ENCODE measurements around the gene MXD3. TPM values are rescaled to one million over a fixed set of nuclear protein-coding genes. Genes with fewer than 3 reads are reported as not detected.

Gene MXD3
- total RNA-seq, 1 experiment from 2014 or later: 36.3 TPM

GRCh38 chr5:177355868-177356168 is 44.1 kb upstream of the MXD3 start:
- no peak overlapping the region for H3K27ac Mint-ChIP-seq (ENCODE audit: unreplicated experiment)
- BruUV-seq (replicated peaks): no TSS peak
- peaks cover 24% of the 10 kb centered on the region for H3K36me3 Mint-ChIP-seq (ENCODE audit: insufficient read depth, unreplicated experiment)
- peaks cover 5% of the 10 kb centered on the region for H3K9me3 Mint-ChIP-seq (ENCODE audit: low read depth, unreplicated experiment)
- H3K27me3 Mint-ChIP-seq (ENCODE audit: unreplicated experiment): no peaks in the 10 kb centered on the region
- TF ChIP-seq, protein P1, sequence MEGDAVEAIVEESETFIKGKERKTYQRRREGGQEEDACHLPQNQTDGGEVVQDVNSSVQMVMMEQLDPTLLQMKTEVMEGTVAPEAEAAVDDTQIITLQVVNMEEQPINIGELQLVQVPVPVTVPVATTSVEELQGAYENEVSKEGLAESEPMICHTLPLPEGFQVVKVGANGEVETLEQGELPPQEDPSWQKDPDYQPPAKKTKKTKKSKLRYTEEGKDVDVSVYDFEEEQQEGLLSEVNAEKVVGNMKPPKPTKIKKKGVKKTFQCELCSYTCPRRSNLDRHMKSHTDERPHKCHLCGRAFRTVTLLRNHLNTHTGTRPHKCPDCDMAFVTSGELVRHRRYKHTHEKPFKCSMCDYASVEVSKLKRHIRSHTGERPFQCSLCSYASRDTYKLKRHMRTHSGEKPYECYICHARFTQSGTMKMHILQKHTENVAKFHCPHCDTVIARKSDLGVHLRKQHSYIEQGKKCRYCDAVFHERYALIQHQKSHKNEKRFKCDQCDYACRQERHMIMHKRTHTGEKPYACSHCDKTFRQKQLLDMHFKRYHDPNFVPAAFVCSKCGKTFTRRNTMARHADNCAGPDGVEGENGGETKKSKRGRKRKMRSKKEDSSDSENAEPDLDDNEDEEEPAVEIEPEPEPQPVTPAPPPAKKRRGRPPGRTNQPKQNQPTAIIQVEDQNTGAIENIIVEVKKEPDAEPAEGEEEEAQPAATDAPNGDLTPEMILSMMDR (IDR thresholded peaks at IDR 0.05; ENCODE audit: unreplicated experiment): no peak
- intact Hi-C loops (cut with micrococcal nuclease; ENCODE audit: unreplicated experiment): no loop called here
- no peak for DNase-seq
- H3K4me3 Mint-ChIP-seq (ENCODE audit: low read depth, unreplicated experiment): no peak overlapping the region
- CTCF ChIA-PET: no interaction called here
- H3K4me1 Mint-ChIP-seq (ENCODE audit: low read depth, unreplicated experiment): peaks cover 51% of the 10 kb centered on the region

DNA sequence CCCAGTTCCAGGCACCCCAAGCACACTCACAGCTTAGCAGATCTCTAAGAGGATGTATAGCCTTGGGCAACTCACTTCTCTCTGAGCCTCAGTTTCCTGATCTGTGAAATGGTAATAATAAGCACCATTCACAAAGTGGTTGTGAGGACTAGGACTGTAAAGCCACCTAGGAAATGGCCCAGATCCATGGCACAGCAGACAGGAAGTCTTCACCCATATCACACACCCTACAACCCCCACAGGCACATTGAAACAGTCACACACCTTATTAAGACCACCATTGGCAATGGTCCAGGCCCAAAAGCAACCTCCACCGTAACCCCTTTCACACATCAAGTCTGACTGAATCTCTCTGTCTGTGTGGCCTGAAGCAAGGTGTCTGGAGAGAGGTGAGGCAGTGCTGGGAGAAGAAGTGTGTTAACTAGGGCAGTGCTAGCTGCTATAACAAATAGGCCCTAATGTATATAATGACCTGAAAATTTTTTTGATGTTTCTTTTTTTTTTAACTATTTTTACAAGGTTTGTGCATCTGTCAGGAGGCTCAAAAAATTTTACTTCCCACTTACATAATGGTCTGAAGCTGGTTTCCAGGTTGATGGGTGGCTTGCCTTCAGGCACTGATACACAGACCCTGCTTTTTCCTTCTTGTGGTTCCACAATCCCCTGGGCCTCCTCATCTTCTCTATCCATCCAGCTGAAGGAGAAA is 43.6 kb upstream of the MXD3 start:
- Mint-ChIP-seq H3K4me1 (ENCODE audit: low read depth, unreplicated experiment) (peaks cover 54% of the 10 kb centered on the region), H3K36me3 (ENCODE audit: insufficient read depth, unreplicated experiment) (peaks cover 29% of the 10 kb centered on the region), H3K9me3 (ENCODE audit: low read depth, unreplicated experiment) (peaks cover 5% of the 10 kb centered on the region), H3K4me3 (ENCODE audit: low read depth, unreplicated experiment) (no peak overlapping the region), H3K27ac (ENCODE audit: unreplicated experiment) (no peak overlapping the region), H3K27me3 (ENCODE audit: unreplicated experiment) (no peaks in the 10 kb centered on the region)
- no TSS peak for BruUV-seq (replicated peaks)
- intact Hi-C loops (cut with micrococcal nuclease; ENCODE audit: unreplicated experiment): no loop called here
- DNase-seq: no peak
- TF ChIP-seq, protein P1 (IDR thresholded peaks at IDR 0.05; ENCODE audit: unreplicated experiment): no peak
- CTCF ChIA-PET: no interaction called here

DNA sequence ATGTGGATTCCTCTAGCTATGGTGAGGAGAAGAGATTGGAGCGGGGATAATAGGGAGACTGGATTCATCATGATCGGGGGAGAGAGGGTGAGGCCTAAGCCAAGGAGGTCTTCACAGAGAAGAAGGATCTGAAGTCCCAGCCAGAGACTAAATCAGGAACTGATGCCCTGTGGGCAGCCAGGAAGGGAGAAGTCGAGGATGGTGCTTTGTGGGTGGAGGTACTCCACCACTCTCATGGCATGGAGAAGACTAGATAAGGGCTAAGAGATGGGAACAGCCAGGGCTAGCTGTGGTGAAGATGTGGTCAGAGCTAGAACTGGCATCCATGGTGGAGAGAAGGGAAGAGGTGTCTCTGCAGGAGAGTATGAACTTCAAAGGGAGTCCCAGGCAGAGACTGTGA is 43.0 kb upstream of the MXD3 start:
- peak overlapping the region; percentile 73 for H3K27ac Mint-ChIP-seq (ENCODE audit: unreplicated experiment)
- CTCF ChIA-PET: interaction anchor here (0.9 to 1.2 kb wide), 2 partner anchors 24 to 36 kb away, joined by 3 read pairs; no protein-coding TSS in a partner anchor
- H3K27me3 Mint-ChIP-seq (ENCODE audit: unreplicated experiment): no peaks in the 10 kb centered on the region
- no peak for DNase-seq
- H3K4me3 Mint-ChIP-seq (ENCODE audit: low read depth, unreplicated experiment): peak overlapping the region; percentile 0
- peaks cover 5% of the 10 kb centered on the region for H3K9me3 Mint-ChIP-seq (ENCODE audit: low read depth, unreplicated experiment)
- intact Hi-C loops (cut with micrococcal nuclease; ENCODE audit: unreplicated experiment): loop anchor here (5.0 kb wide), 1 partner anchor 37 kb away; no protein-coding TSS in a partner anchor
- BruUV-seq (replicated peaks): no TSS peak
- peaks cover 60% of the 10 kb centered on the region for H3K4me1 Mint-ChIP-seq (ENCODE audit: low read depth, unreplicated experiment)
- TF ChIP-seq, protein P1 (IDR thresholded peaks at IDR 0.05; ENCODE audit: unreplicated experiment): no peak
- H3K36me3 Mint-ChIP-seq (ENCODE audit: insufficient read depth, unreplicated experiment): peaks cover 36% of the 10 kb centered on the region

DNA sequence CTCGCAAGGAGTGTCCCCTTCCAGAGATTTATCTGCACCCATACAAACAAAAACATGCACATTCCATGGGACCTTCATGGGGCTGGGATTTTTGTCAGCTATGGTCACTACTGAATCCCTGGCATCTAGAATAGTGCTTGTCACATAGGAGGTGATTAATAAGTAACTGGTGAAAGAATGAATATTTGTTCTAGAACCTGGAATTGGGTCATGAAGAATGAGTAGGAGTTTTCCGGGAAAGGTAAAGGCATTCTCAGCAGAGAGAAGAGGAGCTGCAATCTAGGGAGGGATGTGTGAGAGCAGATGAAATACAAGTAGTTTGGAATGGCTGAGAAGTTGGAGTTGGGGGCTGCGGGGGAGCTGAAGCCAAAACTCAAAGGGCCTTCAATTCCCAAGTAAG is 42.6 kb upstream of the MXD3 start:
- Mint-ChIP-seq H3K27me3 (ENCODE audit: unreplicated experiment) (no peaks in the 10 kb centered on the region), H3K4me3 (ENCODE audit: low read depth, unreplicated experiment) (peak overlapping the region; percentile 0), H3K27ac (ENCODE audit: unreplicated experiment) (peak overlapping the region; percentile 73), H3K9me3 (ENCODE audit: low read depth, unreplicated experiment) (peaks cover 5% of the 10 kb centered on the region), H3K36me3 (ENCODE audit: insufficient read depth, unreplicated experiment) (peaks cover 40% of the 10 kb centered on the region), H3K4me1 (ENCODE audit: low read depth, unreplicated experiment) (peaks cover 62% of the 10 kb centered on the region)
- TF ChIP-seq, protein P1 (IDR thresholded peaks at IDR 0.05; ENCODE audit: unreplicated experiment): no peak
- CTCF ChIA-PET: interaction anchor here (0.9 to 1.2 kb wide), 2 partner anchors 24 to 36 kb away, joined by 3 read pairs; no protein-coding TSS in a partner anchor
- intact Hi-C loops (cut with micrococcal nuclease; ENCODE audit: unreplicated experiment): loop anchor here (5.0 kb wide), 1 partner anchor 37 kb away; no protein-coding TSS in a partner anchor
- no peak for DNase-seq
- no TSS peak for BruUV-seq (replicated peaks)

Data from Calu3 (cell line).